H54 (cell line): ENCODE results near the gene MEGF11.

ENCODE experiments used
- DNase-seq: peaks from one replicate; pipeline ENCODE4 v3.0.0; 2011; ENCODE audit warnings: low spot score, mixed read lengths; ENCODE audit not compliant: insufficient read length
- FAIRE-seq: peaks from 3 replicates; lab custom pipeline; 2011; peaks lifted over from hg19 to GRCh38; lab: Jason Lieb, UNC
- POLR2A ChIP-seq: IDR thresholded peaks from 2 replicates; pipeline ENCODE4 v1.6.1; 2011; ENCODE audit warnings: low read depth, mild to moderate bottlenecking, low read length

Gene MEGF11

DNA sequence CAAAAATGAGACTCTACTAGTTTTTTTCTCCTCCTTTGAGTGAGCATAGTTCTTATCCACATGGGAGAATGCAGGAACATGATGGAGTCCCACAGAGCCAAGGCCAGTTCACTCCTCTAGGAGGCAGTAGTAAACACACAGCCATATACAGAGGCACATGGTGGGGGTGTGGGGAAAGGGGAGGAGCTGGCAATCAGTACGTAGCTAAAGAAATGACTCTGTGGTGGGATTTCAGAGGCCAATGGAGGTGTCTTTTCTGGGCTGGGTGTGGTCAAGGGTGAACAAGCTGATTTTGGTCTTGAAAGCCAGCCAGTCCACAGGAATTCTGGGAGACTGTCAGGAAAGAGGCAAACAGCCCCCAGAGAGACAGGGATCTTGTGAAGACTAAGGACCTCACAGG, 390.9 kb downstream of the MEGF11 start:
- TF ChIP-seq POLR2A: no peak
- peak; percentile 90 for FAIRE-seq
- peak; percentile 47 for DNase-seq

DNA sequence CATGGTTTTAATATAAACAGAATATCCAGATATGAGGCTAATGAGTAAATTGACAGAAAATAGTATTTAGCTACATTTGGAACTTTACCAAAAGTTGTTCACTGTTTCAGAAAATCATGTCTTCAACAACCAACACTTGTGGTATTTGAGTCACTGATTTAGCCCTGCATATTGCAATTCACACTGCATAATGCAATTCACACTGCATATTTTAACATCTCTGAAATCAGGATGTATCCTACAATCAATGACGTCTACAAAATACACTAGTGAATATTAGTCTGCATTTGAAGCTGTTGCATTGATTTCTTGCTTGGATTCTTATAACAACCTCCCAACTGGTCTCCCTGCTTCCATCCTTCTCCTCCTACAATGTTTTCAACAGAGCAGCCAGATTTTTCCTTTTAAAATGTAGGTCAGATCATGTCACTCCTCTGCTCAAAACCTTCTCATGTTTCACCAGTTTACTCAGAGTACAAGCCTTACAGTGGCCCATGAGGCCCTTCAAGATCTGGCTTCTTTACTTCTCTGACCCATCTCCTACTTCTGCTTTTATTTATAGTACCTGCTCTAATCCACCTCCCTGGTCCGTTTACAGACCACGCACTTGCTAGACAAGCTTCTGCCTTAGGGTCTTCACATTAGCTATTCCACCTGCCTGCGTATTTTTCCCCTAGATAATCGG, 395.7 kb downstream of the MEGF11 start:
- no peak for TF ChIP-seq POLR2A
- DNase-seq (no peak), FAIRE-seq (no peak)

DNA sequence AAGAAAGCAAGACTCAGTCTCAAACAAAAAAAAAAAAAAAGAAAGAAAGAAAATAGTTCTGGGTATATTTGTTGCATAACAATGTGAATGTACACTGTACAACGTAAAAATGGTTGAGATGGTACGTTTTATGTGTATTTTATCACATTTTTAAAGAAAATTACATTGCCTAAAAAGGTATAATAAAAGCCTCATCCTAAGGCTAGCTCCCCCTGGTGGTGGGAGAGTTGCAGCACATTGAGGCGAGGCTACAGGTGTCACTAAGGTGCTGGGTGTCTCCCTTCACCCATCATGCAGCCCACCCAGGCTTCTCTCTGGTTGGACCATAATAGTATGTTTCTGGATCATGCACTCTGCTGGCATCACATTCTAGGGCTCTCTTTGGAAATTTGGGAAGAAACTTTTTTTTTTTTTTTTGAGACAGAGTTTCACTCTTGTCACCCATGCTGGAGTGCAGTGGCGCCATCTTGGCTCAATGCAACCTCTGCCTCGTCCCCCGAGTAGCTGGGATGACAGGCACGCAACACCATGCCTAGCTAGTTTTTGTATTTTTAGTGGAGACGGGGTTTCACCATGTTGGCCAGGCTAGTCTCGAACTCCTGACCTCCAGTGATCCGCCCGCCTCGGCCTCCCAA, 396.6 kb downstream of the MEGF11 start:
- FAIRE-seq (no peak), DNase-seq (no peak)
- no peak for TF ChIP-seq POLR2A

DNA sequence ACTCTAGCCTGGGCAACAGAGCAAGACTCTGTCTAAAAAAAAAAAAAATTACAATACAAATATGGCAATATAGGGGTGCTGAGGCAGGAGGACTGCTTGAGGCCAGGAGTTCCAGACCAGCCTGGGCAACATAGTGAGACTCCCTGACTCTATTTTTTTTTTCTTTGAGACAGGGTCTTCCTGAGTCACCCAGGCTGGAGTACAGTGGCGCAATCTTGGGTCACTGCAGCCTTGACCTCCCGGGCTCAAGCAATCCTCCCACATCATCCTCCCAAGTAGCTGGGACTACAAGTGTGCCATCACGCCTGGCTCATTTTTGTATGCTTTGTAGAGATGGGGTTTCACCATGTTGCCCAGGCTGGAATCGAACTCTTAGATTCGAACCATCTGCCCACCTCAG, 401.6 kb downstream of the MEGF11 start:
- no peak for FAIRE-seq
- TF ChIP-seq POLR2A: no peak
- no peak for DNase-seq

DNA sequence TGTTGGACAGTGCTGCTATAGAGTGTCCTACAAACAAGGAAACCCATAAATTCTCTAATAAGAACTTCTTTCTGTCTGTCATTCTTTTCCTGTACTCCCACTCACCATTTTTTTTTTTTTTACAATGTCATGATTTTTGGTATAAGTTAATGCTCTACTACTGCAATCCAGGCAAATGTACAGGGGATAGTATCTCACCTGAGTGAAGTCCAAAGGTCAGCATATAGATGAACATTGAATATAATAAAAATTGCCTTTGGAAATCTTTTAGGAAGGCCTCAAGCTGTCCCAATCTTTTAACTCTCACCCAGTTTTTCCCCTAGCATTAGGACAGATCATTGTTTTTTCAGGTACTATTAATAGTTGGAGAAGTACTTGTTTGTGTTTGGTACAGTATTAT, 405.6 kb downstream of the MEGF11 start:
- no peak for TF ChIP-seq POLR2A
- FAIRE-seq: no peak
- no peak for DNase-seq

DNA sequence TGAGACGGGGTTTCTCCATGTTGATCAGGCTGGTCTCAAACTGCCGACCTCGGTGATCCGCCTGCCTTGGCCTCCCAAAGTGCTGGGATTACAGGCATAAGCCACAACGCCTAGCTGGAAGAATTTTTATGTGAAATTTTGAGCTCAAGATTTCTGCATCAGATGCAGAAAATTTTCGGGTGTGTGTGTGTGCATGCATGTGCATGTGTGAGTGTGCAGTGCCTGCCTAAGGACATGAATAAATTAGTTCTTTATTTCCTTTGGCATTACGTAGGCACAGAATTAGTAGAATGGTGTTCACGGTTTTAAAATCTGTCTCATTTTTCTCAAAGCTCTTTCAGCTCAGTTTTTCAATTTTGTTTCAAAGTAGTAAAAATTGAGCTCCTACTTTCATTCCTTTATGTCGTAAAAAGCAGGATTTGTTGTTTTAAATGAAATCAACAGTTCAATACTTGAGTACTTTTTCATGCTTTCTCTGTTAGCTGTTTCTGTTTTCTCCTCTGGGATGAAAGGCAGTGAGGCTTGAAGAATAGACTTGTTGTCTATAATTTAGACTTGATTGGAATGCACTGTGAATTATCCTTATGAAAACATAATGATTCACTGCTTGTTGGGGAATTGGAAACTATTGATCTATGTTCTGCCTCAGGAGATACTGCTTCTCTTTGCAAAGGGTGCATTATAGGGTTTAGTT, 407.6 kb downstream of the MEGF11 start:
- FAIRE-seq: no peak
- no peak for TF ChIP-seq POLR2A
- DNase-seq: no peak
